ENCODE data around the gene UNC93A.
"Not testable (repeated sequence)": the region's sequence is repeated elsewhere in the genome, so short reads cannot be mapped to it uniquely, and the experiment has no call there.

Gene UNC93A

DNA sequence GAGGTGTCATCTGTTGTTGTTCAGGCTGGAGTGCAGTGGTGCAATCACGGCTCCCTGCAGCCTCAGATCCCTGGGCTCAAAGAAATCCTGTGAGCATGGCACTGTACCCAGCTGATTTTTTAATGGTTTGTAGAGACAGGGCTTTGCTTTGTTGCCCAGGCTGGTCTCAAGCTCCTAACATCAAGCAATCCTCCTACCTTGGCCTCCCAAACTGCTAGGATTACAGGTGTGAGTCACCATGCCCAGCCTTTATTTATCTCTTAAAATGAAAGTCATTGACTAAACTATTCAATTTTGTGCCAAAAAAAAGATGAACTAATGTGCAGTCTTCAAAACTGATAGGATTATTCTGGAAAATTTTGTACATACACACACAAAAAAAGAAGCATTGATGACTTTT is 38.8 kb upstream of the UNC93A start:
- no peak overlapping the region for H3K9ac ChIP-seq (ENCODE audit: low read length in 2 of 2)
- H3K27me3 ChIP-seq (ENCODE audit: control insufficient read depth in 1 of 2, insufficient read depth in 2 of 2, low read length in 2 of 2): no peaks in the 10 kb centered on the region
- no peak overlapping the region for H3K27ac ChIP-seq (ENCODE audit: low read length)
- H3K4me1 ChIP-seq (ENCODE audit: control insufficient read depth, insufficient read depth, low read length): no peaks in the 10 kb centered on the region
- H3K36me3 ChIP-seq (ENCODE audit: control insufficient read depth in 2 of 2, insufficient read depth in 2 of 2, low read length in 2 of 2): no peaks in the 10 kb centered on the region
- H3K4me3 ChIP-seq (ENCODE audit: low read length in 2 of 2): no peak overlapping the region
- peaks cover 0 to 5% of the 10 kb centered on the region in 2 donors for H3K9me3 ChIP-seq (ENCODE audit: control insufficient read depth in 2 of 2, low read length in 2 of 2)

GRCh38 chr6:167255918-167256553 is 35.1 kb upstream of the UNC93A start:
- Histone ChIP-seq H3K27ac (ENCODE audit: low read length) (no peak overlapping the region), H3K36me3 (ENCODE audit: control insufficient read depth in 2 of 2, insufficient read depth in 2 of 2, low read length in 2 of 2) (no peaks in the 10 kb centered on the region), H3K9me3 (ENCODE audit: control insufficient read depth in 2 of 2, low read length in 2 of 2) (peaks cover 0 to 5% of the 10 kb centered on the region in 2 donors), H3K27me3 (ENCODE audit: control insufficient read depth in 1 of 2, insufficient read depth in 2 of 2, low read length in 2 of 2) (no peaks in the 10 kb centered on the region), H3K4me3 (ENCODE audit: low read length in 2 of 2) (no peak overlapping the region), H3K4me1 (ENCODE audit: control insufficient read depth, insufficient read depth, low read length) (no peaks in the 10 kb centered on the region), H3K9ac (ENCODE audit: low read length in 2 of 2) (no peak overlapping the region)

- H3K4me1 ChIP-seq (ENCODE audit: control insufficient read depth, insufficient read depth, low read length): no peaks in the 10 kb centered on the region
- no peak overlapping the region for H3K4me3 ChIP-seq (ENCODE audit: low read length in 2 of 2)
- H3K9ac ChIP-seq (ENCODE audit: low read length in 2 of 2): no peak overlapping the region
- H3K27ac ChIP-seq (ENCODE audit: low read length): no peak overlapping the region
- H3K9me3 ChIP-seq (ENCODE audit: control insufficient read depth in 2 of 2, low read length in 2 of 2): peaks cover 0 to 5% of the 10 kb centered on the region in 2 donors
- H3K36me3 ChIP-seq (ENCODE audit: control insufficient read depth in 2 of 2, insufficient read depth in 2 of 2, low read length in 2 of 2): no peaks in the 10 kb centered on the region
- no peaks in the 10 kb centered on the region for H3K27me3 ChIP-seq (ENCODE audit: control insufficient read depth in 1 of 2, insufficient read depth in 2 of 2, low read length in 2 of 2)
Observed at GRCh38 chr6:167258646-167259045, 32.5 kb upstream of the UNC93A start.

DNA sequence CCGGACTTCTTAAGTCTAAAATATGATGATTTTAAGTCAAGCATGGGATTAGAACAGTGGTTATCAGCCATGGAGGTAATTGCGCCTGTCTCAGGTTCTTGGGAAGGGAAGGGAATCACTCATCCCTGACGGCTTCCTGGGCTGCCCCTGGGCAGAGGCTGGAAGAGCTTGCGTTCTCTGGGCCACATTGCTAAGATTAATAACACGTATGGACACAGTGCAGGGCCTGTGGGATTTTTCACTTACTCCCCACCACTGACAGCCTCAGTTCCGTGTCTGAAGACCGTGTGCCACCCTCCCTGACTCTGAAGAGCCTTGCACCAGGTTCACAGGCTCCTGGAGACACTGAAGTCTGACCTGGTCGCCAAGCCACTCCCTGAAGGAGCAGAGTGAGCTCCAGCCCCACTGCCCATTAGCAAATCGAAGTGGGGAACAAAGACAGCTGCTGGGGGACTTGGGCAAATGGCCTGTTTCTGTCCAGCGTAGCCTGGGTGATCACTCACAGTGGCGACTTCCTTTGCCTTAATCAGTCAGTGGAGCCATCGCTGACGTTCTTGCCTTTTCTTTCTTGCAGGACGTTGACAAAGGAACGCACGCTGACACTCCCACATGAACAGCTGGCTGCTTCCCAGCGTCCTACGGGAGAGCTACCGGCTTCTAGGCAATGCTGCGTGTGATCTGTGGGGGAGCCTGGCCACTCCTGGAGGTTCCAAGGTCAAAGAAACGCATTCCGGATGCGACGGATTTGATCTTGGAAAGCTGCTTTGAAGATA is 24.9 kb upstream of the UNC93A start:
- H3K9ac ChIP-seq (ENCODE audit: low read length in 2 of 2); H3K27ac ChIP-seq (ENCODE audit: low read length); H3K36me3 ChIP-seq (ENCODE audit: control insufficient read depth in 2 of 2, insufficient read depth in 2 of 2, low read length in 2 of 2); H3K27me3 ChIP-seq (ENCODE audit: control insufficient read depth in 1 of 2, insufficient read depth in 2 of 2, low read length in 2 of 2); H3K9me3 ChIP-seq (ENCODE audit: control insufficient read depth in 2 of 2, low read length in 2 of 2); H3K4me1 ChIP-seq (ENCODE audit: control insufficient read depth, insufficient read depth, low read length): not testable (repeated sequence)
- H3K4me3 ChIP-seq (ENCODE audit: low read length in 2 of 2): peak overlapping the region in 1 of 2 donors; percentile 22

GRCh38 chr6:167266830-167267555 is 24.1 kb upstream of the UNC93A start:
- Histone ChIP-seq H3K27ac (ENCODE audit: low read length) (no peak overlapping the region), H3K27me3 (ENCODE audit: control insufficient read depth in 1 of 2, insufficient read depth in 2 of 2, low read length in 2 of 2) (no peaks in the 10 kb centered on the region), H3K4me1 (ENCODE audit: control insufficient read depth, insufficient read depth, low read length) (peaks cover 2% of the 10 kb centered on the region), H3K9me3 (ENCODE audit: control insufficient read depth in 2 of 2, low read length in 2 of 2) (no peaks in the 10 kb centered on the region), H3K36me3 (ENCODE audit: control insufficient read depth in 2 of 2, insufficient read depth in 2 of 2, low read length in 2 of 2) (no peaks in the 10 kb centered on the region), H3K4me3 (ENCODE audit: low read length in 2 of 2) (peak overlapping the region in 1 of 2 donors; percentile 22), H3K9ac (ENCODE audit: low read length in 2 of 2) (no peak overlapping the region)

GRCh38 chr6:167267556-167267898 is 23.6 kb upstream of the UNC93A start:
- not testable (repeated sequence) for H3K27me3 ChIP-seq (ENCODE audit: control insufficient read depth in 1 of 2, insufficient read depth in 2 of 2, low read length in 2 of 2); H3K36me3 ChIP-seq (ENCODE audit: control insufficient read depth in 2 of 2, insufficient read depth in 2 of 2, low read length in 2 of 2); H3K4me3 ChIP-seq (ENCODE audit: low read length in 2 of 2); H3K27ac ChIP-seq (ENCODE audit: low read length); H3K4me1 ChIP-seq (ENCODE audit: control insufficient read depth, insufficient read depth, low read length); H3K9ac ChIP-seq (ENCODE audit: low read length in 2 of 2); H3K9me3 ChIP-seq (ENCODE audit: control insufficient read depth in 2 of 2, low read length in 2 of 2)

DNA sequence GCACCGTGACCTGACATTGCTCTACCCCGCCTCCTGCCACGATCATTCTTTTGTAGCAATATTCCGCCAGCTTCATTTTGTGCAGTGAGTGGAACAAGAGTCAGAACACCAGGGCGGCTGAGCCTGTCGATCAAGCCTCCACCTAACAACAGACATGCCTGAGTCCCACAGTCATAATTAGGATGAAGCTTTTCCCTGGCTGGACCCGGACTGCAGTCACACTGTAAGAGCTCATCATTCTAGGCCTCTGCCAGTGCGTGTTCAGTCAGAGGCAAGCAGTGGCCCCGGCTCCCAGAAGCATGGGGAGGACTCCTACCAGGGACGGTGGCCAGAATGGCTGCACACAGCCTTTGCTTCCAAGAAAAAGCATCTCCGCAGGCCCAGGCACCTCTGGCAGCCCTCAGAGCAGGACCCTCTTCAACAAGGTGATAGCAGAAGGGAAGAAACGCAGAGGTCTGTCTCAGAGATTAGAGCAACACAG is 23.2 kb upstream of the UNC93A start:
- no peaks in the 10 kb centered on the region for H3K36me3 ChIP-seq (ENCODE audit: control insufficient read depth in 2 of 2, insufficient read depth in 2 of 2, low read length in 2 of 2)
- no peak overlapping the region for H3K27ac ChIP-seq (ENCODE audit: low read length)
- no peaks in the 10 kb centered on the region for H3K9me3 ChIP-seq (ENCODE audit: control insufficient read depth in 2 of 2, low read length in 2 of 2)
- H3K4me3 ChIP-seq (ENCODE audit: low read length in 2 of 2): no peak overlapping the region
- H3K9ac ChIP-seq (ENCODE audit: low read length in 2 of 2): no peak overlapping the region
- peaks cover 2% of the 10 kb centered on the region for H3K4me1 ChIP-seq (ENCODE audit: control insufficient read depth, insufficient read depth, low read length)
- no peaks in the 10 kb centered on the region for H3K27me3 ChIP-seq (ENCODE audit: control insufficient read depth in 1 of 2, insufficient read depth in 2 of 2, low read length in 2 of 2)

DNA sequence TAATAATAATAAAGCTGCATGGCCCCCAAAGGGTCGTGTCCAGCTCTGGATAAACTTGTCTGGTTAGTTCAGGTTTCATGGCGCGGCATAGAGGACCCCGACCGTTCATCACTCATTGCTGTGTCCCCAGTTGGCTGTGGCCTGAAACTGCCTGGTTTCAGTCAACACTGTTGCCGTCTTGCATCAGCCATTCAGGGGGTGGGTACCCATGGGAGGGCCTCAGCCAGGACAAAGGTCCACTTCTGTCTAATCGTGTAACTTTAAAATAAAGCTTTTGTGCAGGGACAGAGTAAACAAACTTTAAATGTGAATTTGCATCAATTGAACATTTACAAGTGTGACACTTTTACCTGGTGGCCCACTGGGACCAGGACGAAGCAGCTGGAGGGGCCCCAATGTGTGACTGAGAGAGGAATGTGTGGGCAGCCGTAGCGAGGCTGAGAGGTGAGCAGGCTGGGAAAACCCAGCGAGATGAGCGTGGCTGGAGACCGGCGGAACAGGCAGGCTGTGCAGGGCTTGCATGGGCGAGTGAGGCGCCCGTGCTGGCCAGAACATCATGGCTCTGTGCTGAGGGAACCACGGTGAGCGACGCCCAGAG is 22.3 kb upstream of the UNC93A start:
- H3K27ac ChIP-seq (ENCODE audit: low read length): no peak overlapping the region
- H3K27me3 ChIP-seq (ENCODE audit: control insufficient read depth in 1 of 2, insufficient read depth in 2 of 2, low read length in 2 of 2): no peaks in the 10 kb centered on the region

DNA sequence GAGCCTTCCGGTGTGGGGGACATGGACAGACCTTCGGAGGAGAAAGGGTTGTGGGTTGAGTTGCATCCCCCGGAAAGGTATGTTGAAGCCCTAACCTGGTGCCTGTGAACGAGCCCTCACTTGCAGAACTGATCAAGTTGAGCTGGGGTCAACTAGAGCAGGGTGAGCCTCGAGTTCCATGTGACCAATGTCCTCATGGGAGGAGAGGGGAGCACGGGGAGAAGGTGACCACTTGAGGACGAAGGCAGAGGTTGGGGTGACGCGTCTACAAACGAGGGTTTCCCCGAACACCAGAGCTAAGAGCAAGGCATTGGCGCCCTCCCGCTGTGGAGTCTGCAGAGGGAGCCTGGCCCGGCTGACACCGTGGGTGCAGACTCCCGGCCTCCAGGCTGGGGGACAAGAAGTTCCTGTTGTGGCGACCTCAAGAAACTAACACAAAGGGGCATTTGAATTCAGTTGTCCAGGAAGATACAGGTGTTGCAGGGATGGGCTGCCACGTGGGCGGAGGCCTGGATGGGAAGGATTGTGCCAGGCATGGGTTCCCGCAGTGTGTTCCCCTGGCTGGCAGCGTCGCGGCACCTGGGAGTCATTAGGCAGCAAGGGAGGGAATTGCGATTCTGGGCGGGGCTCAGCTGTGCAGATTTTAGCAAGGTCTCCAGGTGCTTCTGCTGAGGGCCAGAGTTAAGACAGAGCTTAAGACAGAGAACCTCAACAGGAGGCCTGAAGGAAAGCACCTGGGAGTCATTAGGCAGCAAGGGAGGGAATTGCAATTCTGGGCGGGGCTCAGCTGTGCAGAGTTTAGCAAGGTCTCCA is 20.4 kb upstream of the UNC93A start:
- H3K4me3 ChIP-seq (ENCODE audit: low read length in 2 of 2): no peak overlapping the region
- no peak overlapping the region for H3K27ac ChIP-seq (ENCODE audit: low read length)
- H3K9ac ChIP-seq (ENCODE audit: low read length in 2 of 2): no peak overlapping the region
- H3K27me3 ChIP-seq (ENCODE audit: control insufficient read depth in 1 of 2, insufficient read depth in 2 of 2, low read length in 2 of 2): no peaks in the 10 kb centered on the region
- peaks cover 2% of the 10 kb centered on the region for H3K4me1 ChIP-seq (ENCODE audit: control insufficient read depth, insufficient read depth, low read length)
- no peaks in the 10 kb centered on the region for H3K9me3 ChIP-seq (ENCODE audit: control insufficient read depth in 2 of 2, low read length in 2 of 2)
- H3K36me3 ChIP-seq (ENCODE audit: control insufficient read depth in 2 of 2, insufficient read depth in 2 of 2, low read length in 2 of 2): no peaks in the 10 kb centered on the region

More for the DNA sequence above, 22.3 kb upstream of the UNC93A start:
- Histone ChIP-seq H3K9me3 (ENCODE audit: control insufficient read depth in 2 of 2, low read length in 2 of 2) (no peaks in the 10 kb centered on the region), H3K4me3 (ENCODE audit: low read length in 2 of 2) (no peak overlapping the region), H3K36me3 (ENCODE audit: control insufficient read depth in 2 of 2, insufficient read depth in 2 of 2, low read length in 2 of 2) (no peaks in the 10 kb centered on the region), H3K9ac (ENCODE audit: low read length in 2 of 2) (no peak overlapping the region), H3K4me1 (ENCODE audit: control insufficient read depth, insufficient read depth, low read length) (peaks cover 2% of the 10 kb centered on the region)

DNA sequence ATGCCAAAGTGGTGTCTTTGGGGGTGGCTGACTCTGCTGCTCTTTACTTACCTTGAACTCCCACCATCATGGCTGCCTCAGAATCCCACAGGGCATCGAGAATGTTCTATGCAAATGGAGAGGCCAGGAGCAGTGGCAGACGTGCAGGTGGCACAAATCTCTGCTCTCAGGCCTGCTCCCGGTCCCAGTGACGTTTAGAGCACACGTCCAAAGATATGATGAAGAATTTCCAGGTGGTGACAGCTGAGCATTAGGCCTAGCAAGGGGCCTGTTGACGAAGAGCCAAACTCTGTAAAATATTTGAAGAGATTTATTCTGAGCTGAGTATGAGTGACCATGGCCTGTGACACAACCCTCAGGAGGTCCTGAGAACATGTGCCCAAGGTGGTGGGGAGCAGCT is 19.0 kb upstream of the UNC93A start:
- H3K36me3 ChIP-seq (ENCODE audit: control insufficient read depth in 2 of 2, insufficient read depth in 2 of 2, low read length in 2 of 2): no peaks in the 10 kb centered on the region
- no peaks in the 10 kb centered on the region for H3K4me1 ChIP-seq (ENCODE audit: control insufficient read depth, insufficient read depth, low read length)
- H3K9ac ChIP-seq (ENCODE audit: low read length in 2 of 2): no peak overlapping the region
- H3K9me3 ChIP-seq (ENCODE audit: control insufficient read depth in 2 of 2, low read length in 2 of 2): no peaks in the 10 kb centered on the region
- H3K4me3 ChIP-seq (ENCODE audit: low read length in 2 of 2): no peak overlapping the region
- H3K27ac ChIP-seq (ENCODE audit: low read length): no peak overlapping the region
- peaks cover 0 to 7% of the 10 kb centered on the region in 2 donors for H3K27me3 ChIP-seq (ENCODE audit: control insufficient read depth in 1 of 2, insufficient read depth in 2 of 2, low read length in 2 of 2)

Measured in stomach smooth muscle (tissue), 2 donors.